Right lobe of liver (tissue), 4 donors: ENCODE measurements around the gene RPRD1B.

Source experiments
- POLR2A ChIP-seq: fragments of 450-650 bp; IDR thresholded peaks from one replicate; pipeline ENCODE4 v1.6.1; 2017; ENCODE audit warnings: antibody characterized with exemption, mild to moderate bottlenecking
- TF ChIP-seq, protein P1 (sequence below), 4 donors: fragments of 200-600 bp in 3 of 4; fragments of 450-650 bp in 1 of 4; IDR thresholded peaks; one replicate each; pipeline versions ENCODE4 v1.5.1 to v1.8.0; 2016 to 2022; ENCODE audit warnings: antibody characterized with exemption in 4 of 4, mild to moderate bottlenecking in 2 of 4
- donor health status: DM: no; HTN: no; CAD: no.
- donor health status: DM: no; HTN: no; CAD: no.
- donor health status: DM: no; HTN: yes; CAD: no.

DNA sequence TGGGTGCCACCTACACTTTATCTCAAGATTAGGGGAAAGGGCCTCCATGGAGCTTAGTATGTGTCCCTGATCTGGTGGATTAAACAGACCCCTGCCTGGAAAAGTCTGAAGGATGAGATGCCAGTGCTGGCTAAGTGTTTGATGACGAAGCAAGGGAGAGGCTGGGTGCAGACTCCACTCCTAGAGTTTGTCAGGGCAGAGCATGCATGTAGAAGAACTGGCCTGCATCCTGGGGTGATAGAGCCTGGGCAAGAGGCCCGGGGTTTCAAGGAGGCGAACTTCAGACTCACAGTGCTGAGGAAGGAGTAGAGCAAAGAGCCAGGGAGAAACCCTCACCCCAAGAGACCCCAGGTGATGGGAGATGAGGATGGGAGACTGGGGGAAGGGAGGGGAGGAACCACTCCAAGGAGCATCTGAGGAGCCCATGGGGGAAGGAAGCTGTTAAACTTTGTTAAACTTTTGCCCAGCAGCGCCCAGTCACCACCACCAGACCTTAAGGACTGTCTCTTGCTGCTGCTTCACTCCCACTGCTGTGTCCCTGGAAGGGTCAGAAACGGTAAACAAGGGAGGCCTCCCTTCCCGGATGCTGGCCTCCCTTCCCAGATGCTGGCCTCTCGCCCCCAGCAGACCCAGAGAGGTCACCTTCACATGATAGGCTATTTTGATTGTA is 61.6 kb downstream of the RPRD1B start:
- TF ChIP-seq POLR2A = no peak
- TF ChIP-seq, protein P1, sequence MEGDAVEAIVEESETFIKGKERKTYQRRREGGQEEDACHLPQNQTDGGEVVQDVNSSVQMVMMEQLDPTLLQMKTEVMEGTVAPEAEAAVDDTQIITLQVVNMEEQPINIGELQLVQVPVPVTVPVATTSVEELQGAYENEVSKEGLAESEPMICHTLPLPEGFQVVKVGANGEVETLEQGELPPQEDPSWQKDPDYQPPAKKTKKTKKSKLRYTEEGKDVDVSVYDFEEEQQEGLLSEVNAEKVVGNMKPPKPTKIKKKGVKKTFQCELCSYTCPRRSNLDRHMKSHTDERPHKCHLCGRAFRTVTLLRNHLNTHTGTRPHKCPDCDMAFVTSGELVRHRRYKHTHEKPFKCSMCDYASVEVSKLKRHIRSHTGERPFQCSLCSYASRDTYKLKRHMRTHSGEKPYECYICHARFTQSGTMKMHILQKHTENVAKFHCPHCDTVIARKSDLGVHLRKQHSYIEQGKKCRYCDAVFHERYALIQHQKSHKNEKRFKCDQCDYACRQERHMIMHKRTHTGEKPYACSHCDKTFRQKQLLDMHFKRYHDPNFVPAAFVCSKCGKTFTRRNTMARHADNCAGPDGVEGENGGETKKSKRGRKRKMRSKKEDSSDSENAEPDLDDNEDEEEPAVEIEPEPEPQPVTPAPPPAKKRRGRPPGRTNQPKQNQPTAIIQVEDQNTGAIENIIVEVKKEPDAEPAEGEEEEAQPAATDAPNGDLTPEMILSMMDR (IDR thresholded peaks at IDR 0.05) = no peak
